Kidney (tissue), 14 donors: ENCODE measurements around the gene CX3CR1. TPM values are rescaled to one million over a fixed set of nuclear protein-coding genes. Genes with fewer than 3 reads are reported as not detected.

Experiments used
- DNase-seq, 5 donors: peaks; one replicate each; pipeline ENCODE4 v3.0.0-alpha.2; 2013 to 2020
- FAIRE-seq: peaks from 2 replicates; lab custom pipeline; 2012; peaks lifted over from hg19 to GRCh38; lab: Jason Lieb, UNC
- H3K27ac ChIP-seq, 2 donors: one replicate each; pipeline ENCODE4 v1.7.0; 2013; ENCODE audit warnings: low read depth in 2 of 2, low read length in 2 of 2, inconsistent platforms in 1 of 2
- H3K27me3 ChIP-seq: one replicate; pipeline ENCODE4 v1.7.1; 2013; ENCODE audit warnings: low read length, inconsistent platforms; ENCODE audit not compliant: control insufficient read depth, insufficient read depth
- H3K36me3 ChIP-seq, 3 donors: one replicate each; pipeline versions ENCODE4 v1.7.0 to v1.7.1; 2013; ENCODE audit warnings: low read length in 3 of 3, control low read depth in 1 of 3, inconsistent platforms in 1 of 3; ENCODE audit not compliant: insufficient read depth in 3 of 3, control insufficient read depth in 2 of 3
- H3K4me1 ChIP-seq, 3 donors: one replicate each; pipeline versions ENCODE4 v1.7.0 to v1.7.1; 2013; ENCODE audit warnings: low read length in 3 of 3, inconsistent platforms in 1 of 3, low read depth in 1 of 3; ENCODE audit not compliant: control insufficient read depth in 2 of 3, insufficient read depth in 2 of 3
- H3K4me3 ChIP-seq, 3 donors: one replicate each; pipeline versions ENCODE4 v1.7.0 to v1.8.1; 2013; ENCODE audit warnings: low read length in 3 of 3, control low read depth in 1 of 3, inconsistent platforms in 1 of 3
- H3K9ac ChIP-seq, 3 donors: one replicate each; pipeline versions ENCODE4 v1.7.0 to v1.7.1; 2013; ENCODE audit warnings: low read length in 3 of 3, control low read depth in 1 of 3, inconsistent platforms in 1 of 3
- H3K9me3 ChIP-seq, 3 donors: one replicate each; pipeline versions ENCODE4 v1.7.0 to v1.7.1; 2013; ENCODE audit warnings: low read length in 3 of 3, control low read depth in 1 of 3, inconsistent platforms in 1 of 3; ENCODE audit not compliant: control insufficient read depth in 2 of 3, insufficient read depth in 1 of 3
- CTCF ChIP-seq: IDR thresholded peaks from 3 replicates; pipeline ENCODE4 v1.5.1; 2012; ENCODE audit warnings: mild to moderate bottlenecking, moderate library complexity, borderline replicate concordance; ENCODE audit not compliant: insufficient read depth; ENCODE audit errors: extremely low read depth
- intact Hi-C: fragments of 100-400 bp; cut with DNase I; formaldehyde crosslinking; loops from one replicate; pipeline ENCODE4 v1.11.1; 2022
- polyA plus RNA-seq: library from polyadenylated mRNA; stranded (reverse); fragments of 350-450 nt; fragmentation: Illumina TruSeq; extraction: RNeasy Lipid Tissue Mini Kit (QIAGEN cat#74804); gene quantifications from one replicate; pipeline ENCODE4 v1.2.3, GENCODE V29; 2014; ENCODE audit warnings: low read depth, low replicate concordance; ENCODE audit not compliant: insufficient read depth
- total RNA-seq: library from RNA; stranded (reverse); fragmentation: NEBNext Ultra II Directional; extraction: Animal tissue kit (Norgen Biotek cat#: 25700); gene quantifications from one replicate; pipeline ENCODE4 v1.2.1, GENCODE V29; 2021
- donor health status: control.
- donor health status: control.
- donor health status: control.
- donor health status: control.
- donor health status: control.
- donor health status: DM: yes; HTN: yes; CAD: no.
- donor health status: Normal renal cell carcinoma (clear cell type).

The CX3CR1 gene
- total and polyA plus RNA-seq, 2 donors from 2014 or later, result 0.99 to 4.4 TPM

GRCh38 chr3:39291903-39292329 lies 12.1 kb upstream of the CX3CR1 start:
- intact Hi-C loops, result loop anchor here (5.0 kb wide), 1 partner anchor 165 kb away; no protein-coding TSS in a partner anchor
- DNase-seq (peak in 4 of 5 donors; percentile 52 to 67 (median 63)), FAIRE-seq (no peak)
- Histone ChIP-seq H3K9ac (no peak overlapping the region), H3K4me1 (no peaks in the 10 kb centered on the region), H3K4me3 (no peak overlapping the region), H3K9me3 (no peaks in the 10 kb centered on the region), H3K27me3 (no peaks in the 10 kb centered on the region), H3K36me3 (no peaks in the 10 kb centered on the region), H3K27ac (no peak overlapping the region)
- peak; percentile 86 for TF ChIP-seq CTCF

- FAIRE-seq (no peak), DNase-seq (no peak)
- H3K36me3 ChIP-seq, result no peaks in the 10 kb centered on the region
- H3K27me3 ChIP-seq, result no peaks in the 10 kb centered on the region
- intact Hi-C loops, result loop anchor here (5.0 kb wide), 1 partner anchor 163 kb away; no protein-coding TSS in a partner anchor
- H3K9ac ChIP-seq, result no peak overlapping the region
- H3K4me3 ChIP-seq, result no peak overlapping the region
- H3K9me3 ChIP-seq, result no peaks in the 10 kb centered on the region
- TF ChIP-seq CTCF, result no peak
- H3K4me1 ChIP-seq, result no peaks in the 10 kb centered on the region
- H3K27ac ChIP-seq, result no peak overlapping the region
Measured at GRCh38 chr3:39290255-39290654, 10.4 kb upstream of the CX3CR1 start.

- no peak overlapping the region for H3K27ac ChIP-seq
Measured at GRCh38 chr3:39289107-39289506, 9.3 kb upstream of the CX3CR1 start.

More at GRCh38 chr3:39289107-39289506, 9.3 kb upstream of the CX3CR1 start:
- Histone ChIP-seq H3K36me3 (no peaks in the 10 kb centered on the region), H3K4me3 (no peak overlapping the region), H3K27me3 (no peaks in the 10 kb centered on the region), H3K9me3 (no peaks in the 10 kb centered on the region), H3K9ac (no peak overlapping the region), H3K4me1 (no peaks in the 10 kb centered on the region)
- FAIRE-seq (no peak), DNase-seq (no peak)
- intact Hi-C loops, result no loop called here
- no peak for TF ChIP-seq CTCF
